ENCODE measurements around the gene PCDHGB2.
"Not testable (repeated sequence)": the region's sequence is repeated elsewhere in the genome, so short reads cannot be mapped to it uniquely, and the experiment has no call there.

PCDHGB2 gene

GRCh38 chr5:141407790-141408505 is 48.2 kb downstream of the PCDHGB2 start, which contains the start of gene PCDHGB6:
PCDHGB6 (plus strand) TSS chr5:141408021; CDS start chr5:141408203, 182 bp downstream.
- DNase-seq (ENCODE audit: low read depth) = not testable (repeated sequence)
- H3K4me3 ChIP-seq (ENCODE audit: low read depth, low read length) = peak within 1 kb of the TSS; percentile 34

- no peak overlapping the region for H3K4me3 ChIP-seq (ENCODE audit: low read depth, low read length)
Measured at GRCh38 chr5:141409598-141410306, 50.0 kb downstream of the PCDHGB2 start.

GRCh38 chr5:141411575-141411974 is 51.8 kb downstream of the PCDHGB2 start:
- H3K4me3 ChIP-seq (ENCODE audit: low read depth, low read length) = no peak overlapping the region
- no peak for DNase-seq (ENCODE audit: low read depth)

More at GRCh38 chr5:141409598-141410306, 50.0 kb downstream of the PCDHGB2 start:
- no peak for DNase-seq (ENCODE audit: low read depth)

Data from skeletal muscle cell (primary cell).